Right ventricle myocardium inferior (tissue), 1 donor: ENCODE results near the gene CHRD. TPM values are rescaled to one million over a fixed set of nuclear protein-coding genes. Genes with fewer than 3 reads are reported as not detected.
A peak's percentile ranks its signal among the peaks of the same experiment; 100 is the strongest.
"Not testable (repeated sequence)": the region's sequence is repeated elsewhere in the genome, so short reads cannot be mapped to it uniquely, and the experiment has no call there.

Experiments used
- ATAC-seq: fragments of 200-7000 bp; cut with Tn5 transposase; one replicate; pipeline ENCODE4 v1.9.1; 2020; ENCODE audit warnings: mild to moderate bottlenecking, moderate library complexity
- DNase-seq: peaks from one replicate; pipeline ENCODE4 v3.0.0; 2021; ENCODE audit errors: missing footprints
- intact Hi-C: fragments of 100-400 bp; cut with DNase I; formaldehyde crosslinking; loops from one replicate; pipeline ENCODE4 v1.11.0; 2022
- total RNA-seq: library from RNA; stranded (reverse); fragmentation: NEBNext Ultra II Directional; extraction: Animal tissue kit (Norgen Biotek cat#: 25700); gene quantifications from one replicate; pipeline ENCODE4 v1.2.1, GENCODE V29; 2021
- donor health status: DM: no; HTN: yes; CAD: no; lungs with severe emphysema.

CHRD gene
- total RNA-seq, 1 donor from 2014 or later = 8.7 TPM

GRCh38 chr3:184389384-184389783 is 9.5 kb downstream of the CHRD start:
- intact Hi-C loops = no loop called here
- ATAC-seq (no peak), DNase-seq (no peak)

GRCh38 chr3:184389935-184390528 is 10.2 kb downstream of the CHRD start:
- intact Hi-C loops = no loop called here
- ATAC-seq (no peak), DNase-seq (no peak)

DNA sequence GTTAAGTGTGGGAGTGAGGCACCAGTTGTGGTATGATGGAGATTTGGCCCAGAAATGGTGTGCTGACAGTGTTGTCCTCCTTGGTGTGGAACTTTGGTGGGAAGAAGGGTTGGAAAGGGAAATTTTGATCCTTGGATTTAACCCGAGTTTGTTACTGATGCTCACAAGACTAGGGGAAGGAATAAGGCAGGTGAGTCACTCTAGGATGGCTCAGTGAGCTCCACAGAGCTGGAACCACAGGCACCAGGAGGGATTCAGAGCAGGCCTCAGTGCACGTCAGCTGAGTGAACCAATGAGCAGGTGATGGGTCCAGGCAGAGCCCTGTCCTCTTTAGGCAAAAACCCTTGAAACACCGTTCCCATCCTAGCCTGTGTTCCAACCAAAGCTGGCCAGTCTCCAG is 11.4 kb downstream of the CHRD start:
- intact Hi-C loops = no loop called here
- DNase-seq = no peak
- ATAC-seq = no peak

- DNase-seq (no peak), ATAC-seq (no peak)
- intact Hi-C loops = no loop called here
Measured at GRCh38 chr3:184395320-184395660, 15.4 kb downstream of the CHRD start.

DNA sequence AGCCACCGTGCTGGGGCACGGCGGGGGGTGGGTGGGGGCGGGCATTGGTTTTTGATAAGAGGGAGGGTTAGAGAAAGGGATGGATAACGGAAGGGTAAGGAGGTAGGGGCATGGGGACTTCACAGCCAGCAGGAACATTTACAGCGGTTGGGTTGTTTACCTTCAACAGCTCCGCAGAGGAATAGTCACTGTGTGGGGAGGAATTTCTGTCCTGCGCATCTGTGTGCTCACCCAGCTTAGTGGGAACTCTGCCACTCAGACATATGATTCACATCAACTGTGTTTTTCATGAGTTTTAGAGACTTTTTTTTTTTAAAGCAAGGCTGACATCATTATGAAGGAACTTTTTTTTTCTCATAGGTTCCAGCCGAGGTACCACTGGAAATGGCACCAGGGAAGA is 19.6 kb downstream of the CHRD start:
- DNase-seq (no peak), ATAC-seq (peak; percentile 82)
- intact Hi-C loops = no loop called here

DNA sequence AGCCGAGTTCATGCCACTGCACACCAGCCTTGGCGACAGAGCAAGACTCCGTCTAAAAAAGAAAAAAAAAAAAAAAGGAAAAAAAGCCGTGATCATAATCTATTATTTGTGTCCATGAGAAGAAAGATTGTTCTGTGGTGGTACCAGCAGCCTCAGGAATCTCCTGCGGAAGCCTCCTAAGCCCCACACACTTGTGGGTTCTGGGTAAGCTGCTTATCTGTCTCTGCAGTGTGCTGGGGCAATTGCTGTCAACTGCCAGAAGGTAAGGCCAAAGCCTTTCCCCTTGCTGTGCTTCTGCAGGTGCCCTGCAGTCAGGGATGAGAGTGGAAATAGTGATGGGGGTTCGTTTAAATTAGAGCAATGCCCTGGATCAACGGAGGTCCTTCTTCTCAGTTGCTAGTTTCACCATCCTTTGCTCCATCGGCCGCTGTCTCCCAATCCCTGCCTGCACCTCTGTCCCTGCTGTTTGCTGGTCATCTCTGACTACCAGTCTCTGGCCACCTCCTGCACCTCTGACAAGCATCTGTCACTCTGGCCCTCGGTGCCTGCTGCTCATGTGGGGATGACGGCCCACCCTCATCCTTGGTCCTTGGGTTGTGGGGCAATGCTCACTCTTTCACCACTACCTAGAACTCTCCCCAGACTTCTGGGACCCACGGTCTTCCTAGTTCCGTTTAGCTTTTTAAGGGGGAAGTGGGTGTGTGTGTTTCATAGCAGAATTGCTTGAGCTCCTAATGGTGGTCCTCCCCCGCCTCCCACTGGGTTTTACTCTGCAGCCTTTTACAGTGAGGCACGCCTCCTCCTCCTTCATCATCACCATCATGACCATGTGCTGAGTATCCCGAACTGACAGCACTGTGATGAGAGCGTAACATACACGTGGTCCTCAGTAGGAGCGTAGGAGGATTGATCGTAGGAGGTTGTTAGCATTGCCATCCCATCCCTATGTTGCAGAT is 25.5 kb downstream of the CHRD start:
- intact Hi-C loops = no loop called here
- ATAC-seq = no peak
- DNase-seq = no peak

DNA sequence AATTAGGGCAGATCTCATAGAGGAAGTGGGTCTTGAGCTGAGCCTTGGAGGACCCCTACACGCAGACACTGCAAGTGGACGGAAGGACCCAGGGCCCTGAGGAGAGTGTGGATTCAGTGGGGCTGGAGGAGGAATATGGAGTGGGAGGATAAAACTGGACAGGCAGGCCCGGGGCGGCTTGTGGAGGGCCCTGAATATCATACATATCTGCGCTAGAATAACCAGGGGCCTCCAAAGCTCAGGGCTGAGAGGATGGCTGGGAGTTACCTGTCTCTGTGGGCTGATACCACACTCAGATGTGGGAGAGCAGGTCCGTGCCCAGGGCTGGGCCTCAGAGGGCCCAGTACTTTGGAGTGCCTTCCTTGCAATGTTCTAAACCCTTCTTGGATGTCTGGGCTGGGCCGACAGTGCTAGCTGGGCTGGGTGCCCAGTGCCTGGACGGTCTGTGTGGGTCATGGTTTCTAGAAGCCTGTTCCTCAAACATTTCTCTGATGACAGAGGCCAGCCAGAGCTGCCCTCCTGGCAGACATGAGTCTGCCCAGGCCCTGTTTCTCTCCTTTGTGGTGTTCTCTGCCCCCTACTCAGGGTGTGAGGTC is 29.6 kb downstream of the CHRD start:
- intact Hi-C loops = no loop called here
- no peak for DNase-seq

DNA sequence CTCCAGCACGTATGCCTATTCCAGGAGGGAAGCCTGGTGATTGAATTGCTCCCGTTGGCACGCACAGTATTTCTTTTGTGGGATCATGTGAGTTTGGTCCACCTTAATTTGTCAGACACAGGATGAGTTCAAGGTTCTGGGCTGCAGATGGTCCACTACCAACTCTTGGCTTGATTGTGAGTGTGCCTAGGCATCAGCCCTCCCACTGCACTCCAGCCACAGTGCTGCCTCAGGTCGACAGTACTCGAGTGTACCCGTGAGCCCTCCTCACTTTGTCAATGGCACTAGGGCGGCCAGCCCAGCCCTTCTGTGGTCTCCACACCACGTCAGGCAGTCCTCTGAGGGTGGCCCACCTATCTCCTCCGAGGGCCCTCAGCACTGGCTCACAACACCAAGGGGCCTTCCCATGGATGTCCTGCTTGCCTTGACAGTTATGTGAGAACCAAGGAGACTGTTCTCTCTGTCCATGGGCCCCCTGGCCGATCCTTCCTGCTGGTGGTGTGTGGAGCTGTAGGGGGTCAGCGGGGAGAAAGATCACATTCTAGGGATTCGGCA is 30.2 kb downstream of the CHRD start:
- intact Hi-C loops = no loop called here

More for the DNA sequence above, 29.6 kb downstream of the CHRD start:
- ATAC-seq = no peak

GRCh38 chr3:184414418-184415202 is 34.8 kb downstream of the CHRD start:
- ATAC-seq = no peak
- DNase-seq = no peak
- intact Hi-C loops = loop anchor here (5.0 kb wide), 1 partner anchor 128 kb away; no protein-coding TSS in a partner anchor

More for the DNA sequence above, 30.2 kb downstream of the CHRD start:
- no peak for DNase-seq
- ATAC-seq = no peak

DNA sequence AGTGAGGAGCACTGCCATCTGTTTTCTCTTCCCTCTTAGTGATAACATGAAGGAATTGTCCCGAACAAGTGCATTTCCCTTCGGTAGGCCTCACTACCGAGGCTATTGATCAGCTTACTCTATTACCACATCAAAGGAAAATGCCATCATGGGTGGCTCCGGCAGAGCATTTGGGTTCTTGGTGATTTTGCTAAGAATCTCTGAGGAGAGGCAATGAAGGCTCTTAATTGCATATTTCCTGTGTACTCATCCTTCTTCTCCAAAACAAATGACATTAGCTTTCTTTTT is 35.3 kb downstream of the CHRD start:
- no peak for DNase-seq
- no peak for ATAC-seq
- intact Hi-C loops = loop anchor here (5.0 kb wide), 1 partner anchor 127 kb away; no protein-coding TSS in a partner anchor

DNA sequence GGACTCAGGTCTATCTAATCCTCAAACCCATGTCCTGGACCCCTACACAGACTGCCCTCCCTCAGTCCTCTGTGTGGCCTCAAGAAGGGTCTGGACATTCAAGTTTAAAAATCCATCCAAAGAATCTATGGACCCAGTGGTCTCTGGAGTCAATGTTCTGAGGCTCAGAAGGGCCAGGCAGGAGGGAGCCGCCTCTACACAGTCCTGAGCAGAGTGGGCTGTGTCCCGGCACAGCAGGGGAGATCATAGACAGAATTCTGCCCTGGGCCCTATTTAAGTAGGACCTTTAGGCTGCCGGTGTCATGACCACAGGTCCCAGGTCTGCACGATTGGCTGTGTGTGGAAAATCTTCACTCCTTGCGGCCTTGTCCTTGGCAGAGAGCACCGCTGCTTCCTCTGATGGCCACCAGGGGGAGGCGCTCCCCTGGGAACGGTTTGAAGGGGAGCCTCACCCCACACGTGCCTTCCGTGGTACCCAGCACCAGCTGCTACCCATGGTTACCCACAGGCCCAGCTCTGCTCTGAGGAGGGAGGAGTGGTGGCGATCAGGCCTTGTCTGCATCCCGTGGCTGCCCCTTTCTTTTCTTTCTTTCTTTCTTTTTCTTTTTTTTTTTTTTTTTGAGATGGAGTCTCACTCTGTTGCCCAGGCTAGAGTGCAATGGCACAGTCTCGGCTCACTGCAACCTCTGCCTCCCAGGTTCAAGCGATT is 37.9 kb downstream of the CHRD start:
- ATAC-seq (peak; percentile 82), DNase-seq (peak; percentile 84)
- intact Hi-C loops = loop anchor here (2.0 to 5.0 kb wide), 2 partner anchors 95 to 125 kb away; no protein-coding TSS in a partner anchor

GRCh38 chr3:184419171-184419570 is 39.3 kb downstream of the CHRD start:
- DNase-seq = no peak
- intact Hi-C loops = loop anchor here (2.0 to 5.0 kb wide), 2 partner anchors 94 to 123 kb away; no protein-coding TSS in a partner anchor
- ATAC-seq = no peak

DNA sequence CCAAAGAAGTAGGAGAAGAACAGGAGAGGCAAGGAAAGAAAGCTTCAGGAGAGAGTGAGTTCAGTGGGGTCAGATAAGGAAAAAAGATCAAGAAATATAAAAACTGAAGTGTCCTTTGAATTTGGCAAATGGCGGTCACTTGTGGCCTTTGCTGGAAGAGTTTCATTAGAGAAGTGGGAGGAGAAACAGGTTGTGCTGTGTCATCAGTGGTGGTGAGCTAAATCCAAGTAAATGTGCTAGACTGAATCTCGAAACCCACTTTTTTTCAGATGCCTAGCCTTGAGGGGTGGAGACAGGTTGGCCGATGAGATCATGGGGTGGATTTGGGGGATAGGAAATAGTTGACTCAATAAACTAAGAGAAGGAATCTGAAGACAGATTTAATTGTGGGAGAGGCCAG is 43.7 kb downstream of the CHRD start:
- no peak for DNase-seq
- no peak for ATAC-seq
- intact Hi-C loops = no loop called here

- intact Hi-C loops = no loop called here
- ATAC-seq = no peak
- DNase-seq = no peak
Measured at GRCh38 chr3:184426691-184427141, 46.9 kb downstream of the CHRD start.

DNA sequence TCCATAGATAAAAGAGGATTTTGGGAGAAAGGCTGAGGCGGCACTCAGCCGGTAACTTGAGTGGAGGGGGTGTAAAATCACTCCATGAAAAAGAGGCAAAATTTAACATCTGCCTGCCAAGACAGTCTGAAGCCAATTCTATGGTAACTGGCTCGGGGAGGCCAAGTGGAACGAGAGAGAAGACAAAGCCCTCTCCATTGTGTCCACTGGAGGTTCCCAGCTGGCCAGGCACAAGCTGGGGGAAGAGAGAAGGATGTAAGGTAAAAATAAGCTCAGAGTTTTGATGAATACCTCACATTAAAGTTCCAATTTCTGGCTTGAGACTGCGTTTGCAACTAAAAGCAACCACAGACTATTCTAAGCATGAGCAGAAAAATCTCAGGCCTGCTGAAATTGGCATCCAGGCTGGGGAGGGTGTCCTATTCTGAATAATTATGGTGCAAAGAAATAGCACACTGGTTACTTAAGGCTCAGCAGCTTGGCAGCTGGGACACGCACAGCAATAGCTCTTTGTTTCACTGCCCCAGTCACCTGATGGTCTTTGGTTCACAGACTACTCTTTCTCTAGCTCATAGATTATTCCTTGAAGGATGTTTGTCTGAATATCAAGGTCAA is 48.8 kb downstream of the CHRD start:
- DNase-seq (no peak), ATAC-seq (peak; percentile 46)
- intact Hi-C loops = no loop called here

- ATAC-seq (no peak), DNase-seq (no peak)
- intact Hi-C loops = no loop called here
Measured at GRCh38 chr3:184429786-184430185, 49.9 kb downstream of the CHRD start.

GRCh38 chr3:184430940-184431339 is 51.1 kb downstream of the CHRD start:
- intact Hi-C loops = no loop called here
- DNase-seq (no peak), ATAC-seq (no peak)

DNA sequence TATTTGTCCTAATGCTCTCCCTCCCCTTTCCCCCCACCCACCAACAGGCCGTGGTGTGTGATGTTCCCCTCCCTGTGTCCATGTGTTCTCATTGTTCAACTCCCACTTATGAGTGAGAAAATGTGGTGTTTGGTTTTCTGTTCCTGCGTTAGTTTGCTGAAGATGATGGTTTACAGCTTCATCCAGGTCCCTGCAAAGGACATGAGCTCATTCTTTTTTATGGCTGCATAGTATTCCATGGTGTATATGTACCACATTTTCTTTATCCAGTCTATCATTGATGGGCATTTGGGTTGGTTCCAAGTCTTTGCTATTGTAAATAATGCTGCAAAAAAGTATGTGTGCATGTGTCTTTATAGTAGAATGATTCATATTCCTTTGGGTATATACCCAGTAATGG is 53.3 kb downstream of the CHRD start:
- DNase-seq, ATAC-seq, intact Hi-C loops: not testable (repeated sequence)
